Gastrocnemius medialis (tissue), 4 donors: ENCODE results near the gene OLFML2B.

Experiments used
- POLR2A ChIP-seq, 2 donors: fragments of 450-650 bp; IDR thresholded peaks; one replicate each; pipeline ENCODE4 v1.6.1; 2017; ENCODE audit warnings: antibody characterized with exemption in 2 of 2, mild to moderate bottlenecking in 2 of 2, moderate library complexity in 2 of 2
- TF ChIP-seq, protein P1 (sequence below), 5 experiments: fragments of 450-650 bp in 3 of 5; fragments of 200-600 bp in 2 of 5; sonication (generic) in 2 of 5; IDR thresholded peaks in 4 of 5; conservative IDR thresholded peaks in 1 of 5; 1 replicate in 4 of 5; 2 replicates in 1 of 5; pipeline ENCODE4 v1.5.1; 2016 to 2019; ENCODE audit warnings: antibody characterized with exemption in 5 of 5, mild to moderate bottlenecking in 3 of 5, moderate library complexity in 3 of 5

DNA sequence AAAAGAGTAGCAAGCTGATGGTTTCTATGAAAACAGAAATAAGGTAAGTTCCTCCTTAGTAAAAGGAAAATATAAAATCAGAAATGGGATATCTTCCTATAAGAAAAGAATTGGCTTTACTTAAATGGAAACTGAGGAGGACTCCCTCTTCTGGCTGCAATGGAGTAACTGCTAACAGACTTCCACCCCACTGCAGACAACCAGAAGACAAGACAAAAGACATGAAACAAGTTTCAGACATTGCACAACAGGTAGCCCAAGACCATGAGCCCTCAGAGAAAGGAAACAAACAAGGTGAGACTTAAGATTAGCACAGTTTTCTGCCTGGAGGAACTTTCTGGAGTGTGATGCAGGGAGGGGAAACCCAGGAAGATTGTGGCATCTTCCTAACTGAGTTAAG is 17.0 kb upstream of the OLFML2B start:
- no peak for TF ChIP-seq POLR2A (IDR thresholded peaks at IDR 0.05)
- TF ChIP-seq, protein P1, sequence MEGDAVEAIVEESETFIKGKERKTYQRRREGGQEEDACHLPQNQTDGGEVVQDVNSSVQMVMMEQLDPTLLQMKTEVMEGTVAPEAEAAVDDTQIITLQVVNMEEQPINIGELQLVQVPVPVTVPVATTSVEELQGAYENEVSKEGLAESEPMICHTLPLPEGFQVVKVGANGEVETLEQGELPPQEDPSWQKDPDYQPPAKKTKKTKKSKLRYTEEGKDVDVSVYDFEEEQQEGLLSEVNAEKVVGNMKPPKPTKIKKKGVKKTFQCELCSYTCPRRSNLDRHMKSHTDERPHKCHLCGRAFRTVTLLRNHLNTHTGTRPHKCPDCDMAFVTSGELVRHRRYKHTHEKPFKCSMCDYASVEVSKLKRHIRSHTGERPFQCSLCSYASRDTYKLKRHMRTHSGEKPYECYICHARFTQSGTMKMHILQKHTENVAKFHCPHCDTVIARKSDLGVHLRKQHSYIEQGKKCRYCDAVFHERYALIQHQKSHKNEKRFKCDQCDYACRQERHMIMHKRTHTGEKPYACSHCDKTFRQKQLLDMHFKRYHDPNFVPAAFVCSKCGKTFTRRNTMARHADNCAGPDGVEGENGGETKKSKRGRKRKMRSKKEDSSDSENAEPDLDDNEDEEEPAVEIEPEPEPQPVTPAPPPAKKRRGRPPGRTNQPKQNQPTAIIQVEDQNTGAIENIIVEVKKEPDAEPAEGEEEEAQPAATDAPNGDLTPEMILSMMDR (IDR thresholded peaks at IDR 0.05 in 4 of 5, conservative IDR thresholded peaks at IDR 0.05 in 1 of 5), result no peak
